Measurements from ENCODE around the gene KMT5C. TPM values are rescaled to one million over a fixed set of nuclear protein-coding genes. Genes with fewer than 3 reads are reported as not detected.
A peak's percentile ranks its signal among the peaks of the same experiment; 100 is the strongest.
"Not testable (repeated sequence)": the region's sequence is repeated elsewhere in the genome, so short reads cannot be mapped to it uniquely, and the experiment has no call there.

The KMT5C gene
- total and polyA plus RNA-seq, 2 experiments from 2014 or later: 2.7 to 8.1 TPM

DNA sequence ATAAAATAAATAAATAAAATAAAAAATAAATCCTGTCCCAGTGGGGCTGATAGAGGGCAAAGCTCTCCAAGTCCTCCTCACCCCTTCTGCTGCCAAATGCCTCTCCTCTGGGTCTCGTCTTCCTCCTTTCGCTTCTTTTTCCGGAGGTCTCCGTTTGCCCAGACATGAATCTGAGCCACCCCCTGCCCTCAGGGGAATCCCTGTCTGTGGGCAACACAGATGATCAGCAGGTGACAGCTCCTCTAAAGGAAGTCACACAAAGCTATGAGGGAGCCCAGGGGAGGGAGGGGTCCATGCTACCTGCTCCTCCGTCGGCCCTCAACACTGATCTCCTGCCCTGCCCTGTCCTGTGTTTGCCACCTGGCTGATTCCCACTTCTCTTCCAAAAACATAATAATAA lies 15.0 kb upstream of the KMT5C start:
- Histone ChIP-seq H3K27me3 (replicated peaks; ENCODE audit: insufficient read depth) (no peaks in the 10 kb centered on the region), H3F3A (ENCODE audit: insufficient read depth) (peaks cover 8% of the 10 kb centered on the region; the same call in 1 of the 2 replicates), H3K4me1 (ENCODE audit: insufficient read depth) (peaks cover 14% of the 10 kb centered on the region), H3K9ac (no peak overlapping the region), H3K27ac (no peak overlapping the region), H3K79me2 (ENCODE audit: insufficient read depth) (no peaks in the 10 kb centered on the region), H3K9me2 (ENCODE audit: insufficient read depth) (no peaks in the 10 kb centered on the region), H4K20me1 (ENCODE audit: insufficient read depth) (no peaks in the 10 kb centered on the region), H2AFZ (no peak overlapping the region), H3K4me2 (ENCODE audit: unreplicated experiment) (no peak overlapping the region), H3K4me3 (no peak overlapping the region), H3K36me3 (ENCODE audit: low read depth) (no peaks in the 10 kb centered on the region), H3K9me3 (ENCODE audit: low read depth) (no peaks in the 10 kb centered on the region)
- WGBS, 2 experiments (ENCODE audit: low coverage in 1 of 2, low lambda C conversion rate in 2 of 2, missing lambda C conversion rate in 2 of 2): 87 to 89% methylated on average over 6 of the region's 6 CpGs
- TF ChIP-seq EZH2 (IDR thresholded peaks at IDR 0.05; ENCODE audit: insufficient read depth, poor library complexity, severe bottlenecking): no peak
- no peak for TF ChIP-seq EZH2phosphoT487 (IDR thresholded peaks at IDR 0.05; ENCODE audit: insufficient read depth, low read depth)
- in situ Hi-C loops (cut with MboI): no loop called here
- DNase-seq: no peak

DNA sequence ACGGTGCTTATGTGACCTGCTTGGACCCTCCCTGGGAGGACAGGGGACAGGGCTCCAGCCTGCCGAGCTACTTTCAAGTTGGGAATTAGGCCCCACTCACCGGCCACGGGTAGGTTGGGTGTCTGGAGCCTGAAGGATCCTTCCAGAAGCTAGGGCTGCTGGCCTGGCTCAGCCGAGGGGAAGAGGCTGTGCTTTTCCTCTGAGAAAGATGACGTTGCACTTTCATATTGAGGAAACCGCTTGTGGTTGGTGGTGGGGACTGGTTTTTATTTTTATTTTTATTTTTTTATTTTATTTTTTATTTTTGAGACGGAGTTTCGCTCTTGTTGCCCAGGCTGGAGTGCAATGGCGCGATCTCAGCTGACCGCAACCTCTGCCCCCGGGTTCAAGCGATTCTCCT lies 14.5 kb upstream of the KMT5C start, which contains the start of gene TMEM150B:
TSS of gene TMEM150B (minus strand) at position 170 of the 400 bp plus-strand sequence. CDS start 4,305 bp downstream, outside the sequence.
- H3K9me2 ChIP-seq (ENCODE audit: insufficient read depth): no peaks in the 10 kb centered on the region
- TF ChIP-seq EZH2phosphoT487 (IDR thresholded peaks at IDR 0.05; ENCODE audit: insufficient read depth, low read depth): no peak
- no peak for TF ChIP-seq EZH2 (IDR thresholded peaks at IDR 0.05; ENCODE audit: insufficient read depth, poor library complexity, severe bottlenecking)
- H2AFZ ChIP-seq: no peak within 1 kb of the TSS
- no peak within 1 kb of the TSS for H3K4me2 ChIP-seq (ENCODE audit: unreplicated experiment)
- H3K27me3 ChIP-seq (replicated peaks; ENCODE audit: insufficient read depth): no peaks in the 10 kb centered on the region
- in situ Hi-C loops (cut with MboI): no loop called here
- H3K27ac ChIP-seq: no peak within 1 kb of the TSS
- no peaks in the 10 kb centered on the region for H4K20me1 ChIP-seq (ENCODE audit: insufficient read depth)
- no peak for DNase-seq
- no peak within 1 kb of the TSS for H3K4me3 ChIP-seq
- H3K36me3 ChIP-seq (ENCODE audit: low read depth): no peaks in the 10 kb centered on the region
- no peaks in the 10 kb centered on the region for H3K9me3 ChIP-seq (ENCODE audit: low read depth)
- peaks cover 8% of the 10 kb centered on the region; the same call in 1 of the 2 replicates for H3F3A ChIP-seq (ENCODE audit: insufficient read depth)
- H3K4me1 ChIP-seq (ENCODE audit: insufficient read depth): peaks cover 16% of the 10 kb centered on the region
- no peak within 1 kb of the TSS for H3K9ac ChIP-seq
- WGBS, 2 experiments (ENCODE audit: low coverage in 1 of 2, low lambda C conversion rate in 2 of 2, missing lambda C conversion rate in 2 of 2): 75 to 78% methylated on average over 14 of the region's 14 CpGs
- no peaks in the 10 kb centered on the region for H3K79me2 ChIP-seq (ENCODE audit: insufficient read depth)

DNA sequence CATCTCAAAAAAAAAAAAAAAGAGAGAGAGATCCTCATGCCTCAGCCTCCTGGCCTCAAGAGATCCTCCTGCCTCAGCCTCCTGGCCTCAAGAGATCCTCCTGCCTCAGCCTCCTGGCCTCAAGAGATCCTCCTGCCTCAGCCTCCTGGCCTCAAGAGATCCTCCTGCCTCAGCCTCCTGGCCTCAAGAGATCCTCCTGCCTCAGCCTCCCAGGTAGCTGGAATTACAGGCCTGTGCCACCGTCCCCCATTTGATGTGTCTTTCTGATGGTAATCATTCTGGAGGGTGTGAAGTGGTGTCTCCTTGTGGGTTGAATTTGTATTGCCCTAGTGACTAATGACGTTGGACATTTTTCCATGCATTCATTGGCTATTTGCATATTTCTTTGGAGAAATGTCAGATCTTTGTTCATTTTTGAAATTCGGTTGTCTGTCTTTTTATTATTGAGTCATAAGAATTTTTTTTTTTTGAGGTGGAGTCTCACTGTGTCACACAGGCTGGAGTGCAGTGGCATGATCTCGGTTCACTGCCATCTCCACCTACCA lies 10.8 kb upstream of the KMT5C start:
- H3K4me3 ChIP-seq; H3K4me2 ChIP-seq (ENCODE audit: unreplicated experiment); H3K27me3 ChIP-seq (replicated peaks; ENCODE audit: insufficient read depth); H3K9me3 ChIP-seq (ENCODE audit: low read depth); H3K79me2 ChIP-seq (ENCODE audit: insufficient read depth); H3K9me2 ChIP-seq (ENCODE audit: insufficient read depth); H3K27ac ChIP-seq; H4K20me1 ChIP-seq (ENCODE audit: insufficient read depth); H3F3A ChIP-seq (ENCODE audit: insufficient read depth); in situ Hi-C loops (cut with MboI); H2AFZ ChIP-seq; H3K9ac ChIP-seq; H3K36me3 ChIP-seq (ENCODE audit: low read depth): not testable (repeated sequence)
- DNase-seq: peak; percentile 44
- peaks cover 16% of the 10 kb centered on the region for H3K4me1 ChIP-seq (ENCODE audit: insufficient read depth)
- 40 to 42% methylated on average over 4 of the region's 4 CpGs for WGBS, 2 experiments (ENCODE audit: low coverage in 1 of 2, low lambda C conversion rate in 2 of 2, missing lambda C conversion rate in 2 of 2)

DNA sequence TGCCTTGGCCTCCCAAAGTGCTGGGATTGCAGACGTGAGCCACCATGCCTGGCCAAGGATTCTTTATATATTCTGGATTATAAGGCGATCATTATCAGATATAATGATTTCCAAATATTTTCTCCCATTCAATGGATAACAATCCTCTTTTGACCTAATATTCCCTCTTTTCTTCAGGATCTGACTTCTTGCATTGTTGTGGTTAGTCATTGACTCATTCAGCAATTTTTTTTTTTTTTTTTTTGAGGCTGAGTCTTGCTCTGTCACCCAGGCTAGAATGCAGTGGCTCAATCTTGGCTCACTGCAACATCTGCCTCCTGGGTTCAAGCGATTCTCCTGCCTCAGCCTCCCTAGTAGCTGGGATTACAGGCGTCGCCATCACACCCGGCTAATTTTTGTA lies 9.9 kb upstream of the KMT5C start:
- H2AFZ ChIP-seq; H3K36me3 ChIP-seq (ENCODE audit: low read depth); H3K27ac ChIP-seq; H3K9ac ChIP-seq; H3K9me2 ChIP-seq (ENCODE audit: insufficient read depth); H4K20me1 ChIP-seq (ENCODE audit: insufficient read depth); H3F3A ChIP-seq (ENCODE audit: insufficient read depth); H3K79me2 ChIP-seq (ENCODE audit: insufficient read depth); H3K27me3 ChIP-seq (replicated peaks; ENCODE audit: insufficient read depth); H3K4me3 ChIP-seq; in situ Hi-C loops (cut with MboI); H3K9me3 ChIP-seq (ENCODE audit: low read depth); H3K4me2 ChIP-seq (ENCODE audit: unreplicated experiment): not testable (repeated sequence)
- DNase-seq: peak; percentile 68
- WGBS, 2 experiments (ENCODE audit: low coverage in 1 of 2, low lambda C conversion rate in 2 of 2, missing lambda C conversion rate in 2 of 2): 57 to 61% methylated on average over 6 of the region's 6 CpGs
- peaks cover 16% of the 10 kb centered on the region for H3K4me1 ChIP-seq (ENCODE audit: insufficient read depth)

- Histone ChIP-seq H3K4me2 (ENCODE audit: unreplicated experiment) (no peak overlapping the region), H3K9me3 (ENCODE audit: low read depth) (no peaks in the 10 kb centered on the region), H3F3A (ENCODE audit: insufficient read depth) (no peaks in the 10 kb centered on the region), H3K9ac (no peak overlapping the region), H3K9me2 (ENCODE audit: insufficient read depth) (no peaks in the 10 kb centered on the region), H3K27me3 (replicated peaks; ENCODE audit: insufficient read depth) (no peaks in the 10 kb centered on the region; the same call in 1 of the 2 replicates), H4K20me1 (ENCODE audit: insufficient read depth) (no peaks in the 10 kb centered on the region), H3K4me1 (ENCODE audit: insufficient read depth) (peaks cover 6% of the 10 kb centered on the region), H3K4me3 (no peak overlapping the region), H3K36me3 (ENCODE audit: low read depth) (no peaks in the 10 kb centered on the region), H3K79me2 (ENCODE audit: insufficient read depth) (no peaks in the 10 kb centered on the region), H2AFZ (no peak overlapping the region), H3K27ac (no peak overlapping the region)
- 80 to 87% methylated on average over 11 of the region's 11 CpGs for WGBS, 2 experiments (ENCODE audit: low coverage in 1 of 2, low lambda C conversion rate in 2 of 2, missing lambda C conversion rate in 2 of 2)
- in situ Hi-C loops (cut with MboI): no loop called here
- DNase-seq: no peak
- no peak for TF ChIP-seq EZH2phosphoT487 (IDR thresholded peaks at IDR 0.05; ENCODE audit: insufficient read depth, low read depth)
- no peak for TF ChIP-seq EZH2 (IDR thresholded peaks at IDR 0.05; ENCODE audit: insufficient read depth, poor library complexity, severe bottlenecking)
Measured at GRCh38 chr19:55333870-55334269, 5.8 kb upstream of the KMT5C start.

Measured in GM23248 (cell line).